ENCODE data around the gene MAPT. TPM values are rescaled to one million over a fixed set of nuclear protein-coding genes. Genes with fewer than 3 reads are reported as not detected.

Gene MAPT
- total RNA-seq, 2 donors from 2014 or later = 11.7 to 14.7 TPM

GRCh38 chr17:45939395-45939794 is 45.0 kb downstream of the MAPT start:
- Histone ChIP-seq H3K27ac (no peak overlapping the region), H3K36me3 (no peaks in the 10 kb centered on the region), H3K9me3 (no peaks in the 10 kb centered on the region), H3K4me1 (replicated peaks) (peaks cover 7% of the 10 kb centered on the region), H3K4me3 (no peak overlapping the region), H3K27me3 (replicated peaks; ENCODE audit: insufficient read depth) (no peaks in the 10 kb centered on the region)
- TF ChIP-seq POLR2A (IDR thresholded peaks at IDR 0.05) = no peak
- no peak for TF ChIP-seq CTCF (IDR thresholded peaks at IDR 0.05)
- TF ChIP-seq POLR2AphosphoS5 (IDR thresholded peaks at IDR 0.05) = no peak
- no peak for DNase-seq (ENCODE audit: low spot score)
- intact Hi-C loops (cut with DNase I) = no loop called here
- 60% methylated on average over 5 of the region's 5 CpGs for WGBS

GRCh38 chr17:45940293-45940692 is 45.9 kb downstream of the MAPT start:
- H3K4me1 ChIP-seq (replicated peaks) = peaks cover 7% of the 10 kb centered on the region
- WGBS = 91% methylated on average over 4 of the region's 4 CpGs
- H3K36me3 ChIP-seq = no peaks in the 10 kb centered on the region
- DNase-seq (ENCODE audit: low spot score) = no peak
- H3K27ac ChIP-seq = peak overlapping the region; percentile 73 to 79
- no peak overlapping the region for H3K4me3 ChIP-seq
- intact Hi-C loops (cut with DNase I) = loop anchor here (2.0 kb wide), 1 partner anchor 45 kb away; the partner anchor contains the start of gene MAPT
- H3K27me3 ChIP-seq (replicated peaks; ENCODE audit: insufficient read depth) = no peaks in the 10 kb centered on the region
- no peaks in the 10 kb centered on the region for H3K9me3 ChIP-seq
- TF ChIP-seq POLR2A (IDR thresholded peaks at IDR 0.05) (no peak), CTCF (IDR thresholded peaks at IDR 0.05) (no peak), POLR2AphosphoS5 (IDR thresholded peaks at IDR 0.05) (no peak)

GRCh38 chr17:45940826-45941225 is 46.5 kb downstream of the MAPT start:
- H3K36me3 ChIP-seq = no peaks in the 10 kb centered on the region
- peaks cover 7% of the 10 kb centered on the region for H3K4me1 ChIP-seq (replicated peaks)
- no peaks in the 10 kb centered on the region for H3K27me3 ChIP-seq (replicated peaks; ENCODE audit: insufficient read depth)
- peak; percentile 84 for TF ChIP-seq POLR2AphosphoS5 (IDR thresholded peaks at IDR 0.05)
- no peak for TF ChIP-seq CTCF (IDR thresholded peaks at IDR 0.05)
- peak overlapping the region; percentile 73 to 79 for H3K27ac ChIP-seq
- DNase-seq (ENCODE audit: low spot score) = peak; percentile 75
- 19% methylated on average over 3 of the region's 3 CpGs for WGBS
- no peaks in the 10 kb centered on the region for H3K9me3 ChIP-seq
- no peak overlapping the region for H3K4me3 ChIP-seq
- intact Hi-C loops (cut with DNase I) = loop anchor here (2.0 kb wide), 1 partner anchor 46 kb away; the partner anchor contains the start of gene MAPT

GRCh38 chr17:45941395-45941794 is 47.0 kb downstream of the MAPT start:
- Histone ChIP-seq H3K4me1 (replicated peaks) (peaks cover 7% of the 10 kb centered on the region), H3K36me3 (no peaks in the 10 kb centered on the region), H3K27me3 (replicated peaks; ENCODE audit: insufficient read depth) (no peaks in the 10 kb centered on the region), H3K27ac (peak overlapping the region; percentile 73 to 79), H3K9me3 (no peaks in the 10 kb centered on the region), H3K4me3 (no peak overlapping the region)
- DNase-seq (ENCODE audit: low spot score) = no peak
- intact Hi-C loops (cut with DNase I) = loop anchor here (2.0 kb wide), 1 partner anchor 47 kb away; the partner anchor contains the start of gene MAPT
- 47% methylated on average over 2 of the region's 2 CpGs for WGBS
- TF ChIP-seq POLR2A (IDR thresholded peaks at IDR 0.05) = no peak
- TF ChIP-seq CTCF (IDR thresholded peaks at IDR 0.05) = no peak
- no peak for TF ChIP-seq POLR2AphosphoS5 (IDR thresholded peaks at IDR 0.05)

GRCh38 chr17:45942284-45942683 is 47.9 kb downstream of the MAPT start:
- Histone ChIP-seq H3K9me3 (no peaks in the 10 kb centered on the region), H3K27ac (peak overlapping the region in 1 of 2 donors; percentile 79), H3K4me3 (no peak overlapping the region), H3K27me3 (replicated peaks; ENCODE audit: insufficient read depth) (no peaks in the 10 kb centered on the region), H3K36me3 (no peaks in the 10 kb centered on the region), H3K4me1 (replicated peaks) (peaks cover 7% of the 10 kb centered on the region)
- TF ChIP-seq POLR2AphosphoS5 (IDR thresholded peaks at IDR 0.05) = peak; percentile 66
- TF ChIP-seq POLR2A (IDR thresholded peaks at IDR 0.05) = no peak
- no peak for TF ChIP-seq CTCF (IDR thresholded peaks at IDR 0.05)
- DNase-seq (ENCODE audit: low spot score) = peak; percentile 41
- intact Hi-C loops (cut with DNase I) = no loop called here
- WGBS = 39% methylated on average over 11 of the region's 11 CpGs

Measured in prostate gland (tissue), 2 donors.